ENCODE results near the gene NUP42. TPM values are rescaled to one million over a fixed set of nuclear protein-coding genes. Genes with fewer than 3 reads are reported as not detected.

The NUP42 gene
- total and polyA plus RNA-seq, 9 of the 15 experiments (the other 6 are each of a cell fraction or from before 2014, with no cell fraction given), result 41.8 to 86.4 (median 71.2) TPM

DNA sequence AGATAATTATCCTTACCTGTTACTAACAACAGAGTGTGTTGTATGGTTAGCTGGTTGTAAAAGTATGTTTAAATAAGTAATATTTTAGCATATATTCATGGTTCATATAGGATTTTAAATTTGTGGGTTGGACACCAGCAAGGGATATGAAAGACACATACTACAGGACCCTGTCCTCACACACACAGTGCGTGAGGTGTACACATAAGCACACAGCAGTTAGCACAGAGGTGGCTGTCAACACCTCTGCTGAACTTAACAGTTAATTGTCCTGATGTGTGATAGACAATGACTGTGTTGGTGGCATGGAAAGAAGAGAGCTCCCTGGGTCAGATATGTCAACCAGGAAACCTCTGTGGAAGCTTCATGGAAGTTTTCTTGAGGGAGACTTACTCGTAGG is 23.3 kb upstream of the NUP42 start (continued):
- TF ChIP-seq ZNF707 (CRISPR knock-in tag; conservative IDR thresholded peaks at IDR 0.05), result no peak
- TF ChIP-seq RCOR1 (IDR thresholded peaks at IDR 0.05; ENCODE audit: borderline replicate concordance in 1 of 2, low read depth in 2 of 2, low read length in 2 of 2), result no peak
- TF ChIP-seq, protein P1, sequence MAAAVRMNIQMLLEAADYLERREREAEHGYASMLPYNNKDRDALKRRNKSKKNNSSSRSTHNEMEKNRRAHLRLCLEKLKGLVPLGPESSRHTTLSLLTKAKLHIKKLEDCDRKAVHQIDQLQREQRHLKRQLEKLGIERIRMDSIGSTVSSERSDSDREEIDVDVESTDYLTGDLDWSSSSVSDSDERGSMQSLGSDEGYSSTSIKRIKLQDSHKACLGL (CRISPR knock-in tag; IDR thresholded peaks at IDR 0.05; ENCODE audit: borderline replicate concordance, poor library complexity, severe bottlenecking), result no peak
- TF ChIP-seq ELK1 (CRISPR knock-in tag; IDR thresholded peaks at IDR 0.05), result no peak
- TF ChIP-seq ZKSCAN3 (CRISPR knock-in tag; IDR thresholded peaks at IDR 0.05), result no peak

GRCh38 chr7:23161482-23161881 is 20.4 kb upstream of the NUP42 start:
- no peaks in the 10 kb centered on the region for H3K27me3 ChIP-seq (ENCODE audit: control insufficient read depth in 2 of 2, insufficient read depth in 2 of 2, low read length in 2 of 2)
- H3K9ac ChIP-seq (ENCODE audit: insufficient read depth in 1 of 2, low read depth in 2 of 2, low read length in 2 of 2), result no peak overlapping the region
- in situ Hi-C loops (cut with MboI), result no loop called here
- H3K9me3 ChIP-seq (replicated peaks; ENCODE audit: control insufficient read depth, insufficient read depth, low read depth, low read length), result no peaks in the 10 kb centered on the region
- no peak overlapping the region for H3K27ac ChIP-seq (ENCODE audit: extremely low read depth, low read depth, low read length)
- intact Hi-C loops (cut with micrococcal nuclease), result no loop called here
- POLR2A ChIA-PET, result interaction anchor here (0.9 kb wide), 1 partner anchor 20 kb away, joined by 3 read pairs; the partner anchor contains the start of gene NUP42
- no peaks in the 10 kb centered on the region for H4K20me1 ChIP-seq (replicated peaks; ENCODE audit: control insufficient read depth, insufficient read depth, low read length)
- H3K4me1 ChIP-seq (replicated peaks in 1 of 2; ENCODE audit: control insufficient read depth in 2 of 2, insufficient read depth in 2 of 2, low read length in 2 of 2), result no peaks in the 10 kb centered on the region; a peak in 1 of 5 replicates
- ATAC-seq (no peak; the same call in 2 of the 3 replicates), DNase-seq (ENCODE audit: extremely low read depth in 1 of 4, low spot score in 3 of 4) (no peak), FAIRE-seq (no peak)
- H3K79me2 ChIP-seq (ENCODE audit: control insufficient read depth, insufficient read depth, low read length), result no peaks in the 10 kb centered on the region
- no peak overlapping the region for H3K4me2 ChIP-seq (ENCODE audit: insufficient read depth, low read length)
- H3K9me1 ChIP-seq (ENCODE audit: control insufficient read depth, insufficient read depth, low read length), result no peaks in the 10 kb centered on the region
- 23% methylated on average over 1 of the region's 1 CpG for WGBS (ENCODE audit: insufficient coverage, low coverage, missing lambda C conversion rate)
- H3K4me3 ChIP-seq, result no peak overlapping the region
- no TSS peak for BruUV-seq (replicated peaks)
- TF ChIP-seq NCOA4 (IDR thresholded peaks at IDR 0.05; ENCODE audit: partially characterized antibody) (no peak), EHMT2 (IDR thresholded peaks at IDR 0.05) (no peak), KLF16 (IDR thresholded peaks at IDR 0.05) (no peak), FOXP4 (CRISPR knock-in tag; IDR thresholded peaks at IDR 0.05; ENCODE audit: borderline replicate concordance) (no peak)
- no peak overlapping the region for H2AFZ ChIP-seq (ENCODE audit: low read depth, low read length)
- H3K36me3 ChIP-seq (ENCODE audit: control insufficient read depth, insufficient read depth, low read length), result no peaks in the 10 kb centered on the region
- CTCF ChIA-PET (ENCODE audit: low intra/inter-chr PET ratio), result no interaction called here
